Endothelial cell of umbilical vein (primary cell): ENCODE measurements around the gene RNU6-9. TPM values are rescaled to one million over a fixed set of nuclear protein-coding genes. Genes with fewer than 3 reads are reported as not detected.

ENCODE experiments used
- BruUV-seq: library from RNA; stranded (reverse); fragments of 400-500 nt; replicated peaks from 2 replicates; lab custom pipeline; 2021; lab: Mats Ljungman, UMichigan
- CTCF ChIA-PET: fragments of 300-600, 350-600 bp; sonication (Branson Sonifier 250); formaldehyde crosslinking; loops from one replicate; lab custom pipeline; 2021; ENCODE audit warnings: antibody characterized with exemption, inconsistent platforms; lab: Charles Lee
- POLR2A ChIA-PET: fragments of 300-600, 350-600 bp; sonication (Branson Sonifier 250); formaldehyde crosslinking; loops from one replicate; lab custom pipeline; 2021; ENCODE audit warnings: antibody characterized with exemption, inconsistent platforms; lab: Charles Lee
- DNase-seq: peaks from one replicate; pipeline ENCODE4 v3.0.0-alpha.2; 2011; ENCODE audit warnings: low read depth, low spot score
- FAIRE-seq: peaks from 2 replicates; lab custom pipeline; 2011; peaks lifted over from hg19 to GRCh38; lab: Jason Lieb, UNC
- H2AFZ ChIP-seq: 2 replicates; pipeline ENCODE4 v1.6.0; 2012; ENCODE audit warnings: low read depth, low read length, control low read depth, inconsistent platforms
- H3K27ac ChIP-seq: 2 replicates; pipeline ENCODE4 v1.5.1; 2011; ENCODE audit warnings: low read depth, mild to moderate bottlenecking, control low read depth, low read length, moderate library complexity; ENCODE audit not compliant: insufficient read depth
- H3K27me3 ChIP-seq, 2 experiments: 2 replicates each; pipeline versions ENCODE4 v1.6.0 to v1.6.1; 2011; ENCODE audit warnings: low read length in 2 of 2, mixed read lengths in 1 of 2; ENCODE audit not compliant: control insufficient read depth in 2 of 2, insufficient read depth in 2 of 2
- H3K36me3 ChIP-seq, 2 experiments: 2 replicates in 1 of 2; 3 replicates in 1 of 2; pipeline ENCODE4 v1.5.1; 2011; ENCODE audit warnings: low read length in 2 of 2, mild to moderate bottlenecking in 1 of 2, moderate library complexity in 1 of 2; ENCODE audit not compliant: control insufficient read depth in 2 of 2, insufficient read depth in 2 of 2; ENCODE audit errors: extremely low read depth in 1 of 2
- H3K4me1 ChIP-seq: 3 replicates; pipeline ENCODE4 v1.5.1; 2011; ENCODE audit warnings: mild to moderate bottlenecking, low read length; ENCODE audit not compliant: control insufficient read depth, insufficient read depth; ENCODE audit errors: extremely low read depth
- H3K4me2 ChIP-seq: 2 replicates; pipeline ENCODE4 v1.6.1; 2011; ENCODE audit warnings: low read length, control low read depth, mixed read lengths; ENCODE audit not compliant: insufficient read depth
- H3K4me3 ChIP-seq, 3 experiments: fragments of 200-600 bp in 1 of 3; sonication (generic), shearing (Covaris generic) in 1 of 3; replicated peaks in 1 of 3; 2 replicates each; pipeline ENCODE4 v1.5.1; 2011 to 2016; ENCODE audit warnings: control low read depth in 3 of 3, low read length in 3 of 3, mild to moderate bottlenecking in 2 of 3, inconsistent platforms in 1 of 3, low read depth in 1 of 3, moderate library complexity in 1 of 3; ENCODE audit not compliant: insufficient read depth in 1 of 3
- H3K79me2 ChIP-seq: 2 replicates; pipeline ENCODE4 v1.6.0; 2012; ENCODE audit warnings: low read length, inconsistent platforms; ENCODE audit not compliant: control insufficient read depth, insufficient read depth
- H3K9ac ChIP-seq: replicated peaks from 2 replicates; pipeline ENCODE3; 2011; ENCODE audit warnings: low read length, control low read depth; ENCODE audit not compliant: insufficient read depth; ENCODE audit errors: extremely low read depth
- H3K9me1 ChIP-seq: replicated peaks from 3 replicates; pipeline ENCODE4 v1.6.0; 2011; ENCODE audit warnings: mild to moderate bottlenecking, low read length; ENCODE audit not compliant: control insufficient read depth, insufficient read depth; ENCODE audit errors: extremely low read depth
- H3K9me3 ChIP-seq: replicated peaks from 2 replicates; pipeline ENCODE4 v1.5.1; 2012; ENCODE audit warnings: low read length, inconsistent platforms; ENCODE audit not compliant: control insufficient read depth, insufficient read depth
- H4K20me1 ChIP-seq: replicated peaks from 2 replicates; pipeline ENCODE3; 2011; ENCODE audit warnings: mild to moderate bottlenecking, low read length; ENCODE audit not compliant: control insufficient read depth, insufficient read depth; ENCODE audit errors: extremely low read depth
- EZH2 ChIP-seq: IDR thresholded peaks from 2 replicates; pipeline ENCODE4 v1.6.1; 2012; ENCODE audit warnings: borderline replicate concordance, low read depth, mild to moderate bottlenecking, moderate library complexity, low read length, inconsistent platforms; ENCODE audit not compliant: severe bottlenecking
- FOS ChIP-seq: IDR thresholded peaks from 2 replicates; pipeline ENCODE4 v1.6.1; 2011; ENCODE audit warnings: mild to moderate bottlenecking, low read length, moderate library complexity, borderline replicate concordance; ENCODE audit not compliant: insufficient read depth
- GATA2 ChIP-seq: IDR thresholded peaks from 2 replicates; pipeline ENCODE4 v1.7.0; 2011; ENCODE audit warnings: low read depth, mild to moderate bottlenecking, moderate library complexity, mixed read lengths, low read length; ENCODE audit not compliant: insufficient read length, insufficient read depth
- JUN ChIP-seq: IDR thresholded peaks from 2 replicates; pipeline ENCODE4 v1.6.1; 2011; ENCODE audit warnings: borderline replicate concordance, low read depth; ENCODE audit not compliant: insufficient read length, insufficient read depth
- POLR2AphosphoS5 ChIP-seq: IDR thresholded peaks from 2 replicates; pipeline ENCODE4 v1.6.1; 2012; ENCODE audit warnings: low read depth, mild to moderate bottlenecking, control low read depth, low read length, moderate library complexity; ENCODE audit not compliant: insufficient read depth
- dilution Hi-C: fragments of 300-500 bp; cut with MboI; formaldehyde crosslinking; loops from one replicate; pipeline ENCODE4 v1.15.0; 2019; ENCODE audit warnings: low sequenced_read_pairs; ENCODE audit not compliant: extremely low pct_ligation_motif_present
- intact Hi-C: fragments of 100-400 bp; cut with micrococcal nuclease; formaldehyde crosslinking; loops from one replicate; pipeline ENCODE4 v1.10.0; 2022
- polyA plus RNA-seq, 4 experiments: library from polyadenylated mRNA; depleted of rRNA in 3 of 4; stranded (reverse) in 3 of 4; unstranded in 1 of 4; fragments of >200 nt; gene quantifications; 2 replicates each; pipeline versions ENCODE4 v1.2.1 to v1.2.3, GENCODE V29; 2011 to 2012; ENCODE audit warnings: missing spikeins in 1 of 4
- total RNA-seq: library from RNA; stranded (reverse); gene quantifications from 2 replicates; pipeline ENCODE4 v1.2.3, GENCODE V29; 2021

RNU6-9 gene
- total and polyA plus RNA-seq, 2 donors (not counting 3 experiments of a cell fraction or from before 2014, with no cell fraction given): not detected

DNA sequence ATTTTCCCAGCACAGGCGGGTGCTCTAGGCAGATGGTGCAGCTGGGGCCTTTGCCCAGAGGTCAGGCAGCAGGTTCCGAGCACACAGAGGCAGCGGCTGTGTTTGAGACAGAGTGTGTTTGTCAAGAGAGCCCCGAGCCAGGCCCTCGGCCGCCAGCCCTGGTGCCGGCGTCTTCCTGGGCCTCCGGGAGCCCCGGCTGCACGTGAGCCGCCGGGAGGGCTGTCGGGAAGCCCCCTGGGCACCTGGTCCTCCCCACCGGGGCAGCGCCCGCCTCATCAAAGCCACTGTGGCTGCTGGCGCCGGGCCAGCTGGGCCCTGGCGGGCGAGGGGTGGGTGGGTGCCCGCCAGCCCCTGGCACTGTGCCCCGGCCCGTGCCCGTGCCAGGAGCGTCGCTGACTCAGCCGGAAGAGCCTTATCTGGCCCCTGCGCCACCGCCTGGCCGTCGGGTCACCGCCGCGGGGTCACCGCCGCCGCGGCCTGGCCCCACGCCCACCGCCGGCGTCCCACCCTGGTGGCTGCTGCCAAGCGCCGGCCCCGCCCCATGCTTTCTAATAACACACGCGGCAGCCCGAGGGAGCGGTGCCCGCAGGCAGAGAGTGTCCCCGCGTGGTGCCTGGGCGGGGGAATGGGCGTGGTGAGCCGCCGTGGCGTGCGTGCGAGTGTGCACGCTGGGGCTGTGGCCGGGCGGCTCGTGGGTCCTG, 47.5 kb downstream of the RNU6-9 start:
- no peak overlapping the region for H3K9ac ChIP-seq
- no peaks in the 10 kb centered on the region for H3K9me3 ChIP-seq
- TF ChIP-seq POLR2AphosphoS5: peak; percentile 90
- TF ChIP-seq FOS: peak; percentile 69
- no peak for TF ChIP-seq JUN
- no peak for TF ChIP-seq EZH2
- TF ChIP-seq GATA2: peak; percentile 57
- dilution Hi-C loops: no loop called here
- peak overlapping the region; percentile 24 for H3K27ac ChIP-seq
- intact Hi-C loops: no loop called here
- POLR2A ChIA-PET: no interaction called here
- CTCF ChIA-PET: interaction anchor here (1.5 kb wide), 1 partner anchor 41 kb away, joined by 3 read pairs; no protein-coding TSS in a partner anchor
- FAIRE-seq: peak; percentile 67
- peak; percentile 69 for DNase-seq
- no peaks in the 10 kb centered on the region for H4K20me1 ChIP-seq
- peaks cover 19% of the 10 kb centered on the region for H3K4me1 ChIP-seq
- no peak overlapping the region for H2AFZ ChIP-seq
- H3K4me3 ChIP-seq: no peak overlapping the region
- H3K9me1 ChIP-seq: no peaks in the 10 kb centered on the region
- H3K4me2 ChIP-seq: peak overlapping the region; percentile 24
- BruUV-seq: no TSS peak
- peaks cover 2% of the 10 kb centered on the region for H3K79me2 ChIP-seq
- no peaks in the 10 kb centered on the region for H3K36me3 ChIP-seq
- H3K27me3 ChIP-seq: no peaks in the 10 kb centered on the region
